ENCODE data around the gene CLCA1.

Gene CLCA1

DNA sequence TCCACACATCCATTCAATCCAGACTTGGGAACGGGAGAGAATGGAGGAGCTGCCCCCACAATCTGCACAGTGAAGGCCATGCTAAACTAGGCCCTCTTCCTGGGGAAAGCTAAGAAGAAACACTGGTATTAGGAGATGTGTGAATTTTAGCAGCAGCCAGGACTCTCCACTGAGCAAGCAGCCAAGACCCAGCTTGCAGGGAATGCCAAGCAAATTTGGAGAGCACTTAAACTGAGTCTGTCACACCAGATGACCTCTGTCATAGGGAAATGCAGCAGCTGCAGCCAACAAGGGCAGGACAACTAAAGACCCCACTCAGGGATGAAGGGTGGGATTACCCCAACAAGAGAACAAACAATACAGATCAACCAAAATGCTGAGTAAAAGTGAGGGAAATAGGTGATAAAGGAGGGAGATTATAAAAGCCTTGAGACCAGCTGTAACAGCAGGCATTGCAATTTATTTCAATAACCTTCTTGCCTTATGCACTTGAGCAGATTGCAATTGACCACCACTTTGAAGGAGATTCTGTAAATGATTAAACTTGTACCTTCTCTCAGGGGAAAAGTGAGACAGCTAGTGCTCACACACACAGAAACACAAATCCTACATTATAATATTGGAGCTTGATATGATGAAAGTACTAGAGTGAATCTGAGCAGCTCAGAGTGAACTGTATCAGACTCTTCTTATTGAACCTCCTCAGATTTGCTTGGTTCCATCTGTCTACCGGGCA, 2.5 kb upstream of the CLCA1 start:
- no peak for DNase-seq

DNA sequence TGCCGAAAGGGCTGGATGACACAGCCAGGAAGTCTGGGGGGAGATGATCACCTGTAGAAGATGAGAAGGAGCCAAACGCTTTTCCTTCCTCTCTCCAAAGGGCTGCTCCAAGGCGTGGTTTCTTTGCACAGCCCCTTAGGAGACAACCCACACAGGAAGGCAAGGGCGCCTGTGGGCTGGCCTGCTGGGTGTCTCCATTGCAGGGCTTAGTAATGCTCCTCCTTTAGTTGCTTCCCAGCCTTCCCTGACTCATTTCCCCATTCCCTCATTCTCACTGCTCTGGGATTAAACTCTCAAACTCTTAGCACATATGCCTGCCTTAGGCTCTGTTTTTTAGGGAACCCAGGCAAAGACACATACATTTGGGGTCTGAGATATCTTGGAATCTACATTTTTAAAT, 1.7 kb upstream of the CLCA1 start:
- DNase-seq = no peak

DNA sequence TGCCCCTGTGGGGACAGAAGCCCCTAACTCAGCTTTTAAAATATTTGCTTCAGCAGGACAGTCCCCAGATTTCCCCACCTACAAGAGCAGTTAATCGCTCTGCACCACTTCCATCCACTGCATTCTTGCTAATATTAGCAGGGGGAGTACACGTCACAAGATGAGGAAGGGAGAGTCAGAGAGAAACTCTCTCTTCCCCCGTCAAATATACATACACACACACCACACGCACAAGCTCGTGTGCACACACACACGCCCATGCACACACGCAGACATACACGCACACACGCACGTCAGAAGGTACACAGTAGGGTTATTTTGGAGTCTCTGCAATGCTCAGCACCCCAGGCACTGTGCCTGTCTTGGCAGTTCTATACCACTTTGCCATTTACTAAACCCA, 2.1 kb downstream of the CLCA1 start:
- DNase-seq = no peak

DNA sequence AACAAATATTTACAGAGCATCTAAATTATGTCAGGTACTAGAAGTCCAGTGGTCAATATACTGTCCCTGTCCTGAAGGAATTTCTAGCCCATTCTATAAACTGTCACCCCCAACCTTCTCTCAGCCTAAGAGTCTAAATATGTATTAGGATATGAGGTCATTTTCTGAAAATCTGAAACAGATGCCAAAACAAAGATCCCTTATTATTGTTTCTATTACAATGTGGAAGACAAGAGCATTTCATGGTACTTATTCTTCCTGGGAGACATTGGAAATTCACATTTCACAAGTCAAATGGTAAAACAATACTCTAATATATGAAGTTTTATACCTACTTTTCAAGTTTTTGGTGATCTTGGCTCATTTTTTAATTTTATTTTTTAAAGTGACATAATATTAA, 2.6 kb downstream of the CLCA1 start:
- DNase-seq = no peak

DNA sequence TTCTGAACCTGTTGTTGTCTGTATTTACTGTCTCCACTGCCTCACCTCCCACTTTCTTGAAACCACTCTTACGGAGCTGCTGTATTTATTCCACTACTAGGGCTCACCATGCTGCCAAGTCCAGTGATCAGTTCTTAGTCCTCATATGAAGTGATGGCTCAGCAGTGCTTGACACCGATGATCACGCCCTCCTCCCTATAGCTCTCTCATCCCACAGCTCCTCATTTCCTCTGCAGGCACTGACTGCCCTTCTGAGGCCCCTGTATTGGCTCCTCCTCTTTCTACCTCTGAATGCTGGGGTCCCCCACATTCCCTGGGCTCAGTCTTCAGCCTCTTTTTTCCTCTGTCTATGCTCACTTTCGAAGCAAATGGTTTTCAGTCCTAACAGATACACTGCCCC, 3.4 kb downstream of the CLCA1 start:
- DNase-seq = no peak

DNA sequence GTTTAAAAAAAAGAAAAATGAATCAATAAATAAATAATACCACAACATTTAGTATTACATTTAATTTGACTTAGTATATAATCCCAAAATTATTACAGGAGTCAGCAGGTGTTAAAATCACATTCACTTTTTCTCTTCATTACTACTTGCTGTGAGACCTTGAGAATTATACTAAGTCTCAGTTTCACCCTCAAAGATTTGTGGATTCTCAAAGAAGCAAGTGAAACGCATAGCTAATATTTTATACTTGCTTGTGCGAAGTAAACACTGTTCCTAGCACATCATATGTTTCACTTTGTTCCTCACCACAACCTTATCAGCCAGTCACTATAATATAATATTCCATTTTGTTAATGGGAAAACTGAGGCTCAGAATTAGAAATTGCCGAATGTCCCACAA, 4.0 kb downstream of the CLCA1 start:
- DNase-seq = no peak

DNA sequence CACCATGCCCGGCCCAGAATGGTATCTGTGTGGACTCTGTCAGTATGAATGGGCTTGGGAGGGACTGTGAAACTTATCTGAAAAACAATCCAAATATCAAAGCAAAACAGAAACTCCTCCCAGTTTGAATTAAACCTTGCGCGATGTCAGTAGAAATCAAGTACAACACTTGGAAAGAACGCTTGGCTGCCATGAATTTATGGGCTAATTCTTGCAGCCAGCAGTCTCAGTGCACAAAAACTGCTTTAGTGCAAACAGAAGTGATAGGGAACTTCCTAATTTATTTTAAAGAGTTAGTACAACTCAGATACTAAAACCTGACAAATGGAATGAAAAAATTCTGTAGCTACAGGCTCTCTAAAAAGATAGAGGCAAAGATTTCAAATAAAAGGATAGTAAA, 8.5 kb downstream of the CLCA1 start:
- no peak for DNase-seq

DNA sequence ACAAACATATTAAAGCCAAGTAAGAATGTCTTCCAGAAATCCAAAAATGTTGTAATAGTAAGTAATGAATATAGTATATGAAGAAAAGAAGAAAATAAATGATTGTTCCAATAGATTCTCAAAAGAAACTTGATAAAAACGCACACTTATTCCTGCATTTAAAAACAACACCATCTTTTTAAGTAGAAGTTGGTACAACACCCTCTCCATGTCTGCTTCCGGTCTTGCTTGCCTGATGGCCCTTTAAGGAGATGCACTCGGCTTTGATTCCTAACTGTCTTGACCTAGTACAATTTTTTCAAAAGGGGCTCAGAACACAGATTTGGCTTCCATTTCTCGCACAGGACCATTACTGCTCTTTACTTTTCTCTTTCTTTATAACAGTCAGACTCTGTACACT, 9.0 kb downstream of the CLCA1 start:
- DNase-seq = no peak

DNA sequence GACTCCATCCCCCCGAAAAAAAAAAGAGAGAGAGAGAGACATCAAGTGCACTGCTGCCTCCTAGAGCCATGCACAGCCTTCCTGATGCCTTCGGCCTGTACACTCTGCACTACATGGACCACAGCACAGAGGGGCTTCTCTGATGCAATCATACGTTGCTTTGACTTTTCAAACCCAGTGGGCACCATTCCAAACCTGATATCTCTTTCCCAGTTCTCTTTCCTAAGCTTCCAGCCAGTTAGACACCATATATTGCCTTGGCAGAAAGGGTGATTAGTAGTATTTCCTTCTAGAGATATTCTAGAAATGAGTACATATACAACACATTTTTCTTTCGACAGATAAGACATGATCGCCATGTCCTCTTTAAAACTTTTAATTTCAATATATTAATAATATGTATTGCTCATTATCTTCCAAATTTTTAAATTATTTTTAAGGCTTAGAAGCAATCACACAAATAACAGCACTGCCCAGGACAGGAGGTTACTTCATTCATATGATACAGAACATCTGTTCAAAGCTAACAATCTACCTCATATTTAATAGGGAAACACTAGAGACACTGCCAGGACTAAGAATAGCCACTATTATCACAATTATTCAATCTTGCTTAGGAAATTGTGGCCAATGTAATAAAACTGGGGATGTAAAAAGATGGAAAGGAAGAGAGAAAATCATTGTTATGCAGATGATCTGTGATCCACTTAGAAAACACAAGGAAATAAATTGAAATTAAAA, 9.9 kb downstream of the CLCA1 start:
- DNase-seq = no peak

DNA sequence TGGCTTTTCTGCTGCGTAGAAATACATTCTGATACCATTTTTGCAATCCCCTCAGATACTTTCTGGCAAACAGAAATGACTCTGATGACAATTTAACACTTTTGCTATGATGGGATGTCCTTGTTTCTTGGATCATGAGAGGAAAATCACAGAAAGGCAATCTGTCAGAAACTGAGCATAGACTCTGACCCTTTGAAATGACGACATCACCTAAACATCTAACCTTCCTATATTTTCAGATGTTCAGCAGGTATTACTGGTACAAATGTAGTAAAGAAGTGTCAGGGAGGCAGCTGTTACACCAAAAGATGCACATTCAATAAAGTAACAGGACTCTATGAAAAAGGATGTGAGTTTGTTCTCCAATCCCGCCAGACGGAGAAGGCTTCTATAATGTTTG, 13.2 kb downstream of the CLCA1 start:
- no peak for DNase-seq

DNA sequence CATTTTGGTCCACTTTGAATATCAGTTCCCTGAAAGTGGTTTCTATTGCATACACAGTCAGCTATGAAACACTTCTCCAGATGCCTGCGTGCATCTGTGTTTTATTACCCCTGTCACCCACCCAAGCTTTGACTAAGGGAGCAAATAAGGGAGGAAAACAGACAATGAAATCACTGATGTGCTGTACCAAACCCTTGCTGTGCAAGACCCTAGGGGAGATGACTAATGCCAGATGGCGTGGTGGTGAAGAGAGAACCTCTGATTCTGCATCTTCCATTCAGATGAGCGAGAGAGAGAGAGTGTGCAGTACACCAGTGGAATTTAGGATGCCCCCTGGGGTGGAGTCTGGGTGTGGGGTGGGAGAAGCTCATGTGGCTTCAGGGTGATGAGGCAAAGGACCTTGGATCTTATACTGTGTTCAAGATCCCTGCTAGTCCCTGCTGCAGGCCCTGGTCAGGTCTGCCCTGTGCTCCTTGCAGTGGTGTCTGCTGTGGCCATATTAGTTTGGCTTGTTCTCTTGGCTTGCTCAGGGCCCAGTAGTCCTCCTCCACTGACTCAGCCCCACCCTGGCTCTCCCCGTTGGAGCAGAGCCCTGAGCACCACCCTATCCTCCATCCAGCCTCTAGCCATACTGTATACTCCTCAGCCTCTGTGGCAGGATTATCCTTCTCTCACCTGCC, 18.5 kb downstream of the CLCA1 start:
- DNase-seq = no peak

DNA sequence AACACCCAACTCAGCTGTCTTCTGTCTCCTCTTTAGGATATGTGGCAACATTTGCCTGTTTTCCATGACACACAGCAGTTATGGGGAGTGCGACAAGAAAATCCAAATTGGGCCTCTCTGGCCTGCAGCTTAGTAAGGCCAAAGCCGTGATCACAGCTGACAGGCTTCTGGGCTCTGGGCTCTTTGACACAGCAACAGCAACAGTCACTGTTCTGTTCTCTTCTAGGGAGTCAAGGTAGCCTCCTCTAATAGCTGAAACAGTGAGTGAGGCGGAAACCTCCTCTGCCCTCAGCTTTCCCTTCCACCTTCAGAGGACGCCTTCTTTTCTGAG, 19.0 kb downstream of the CLCA1 start:
- no peak for DNase-seq

DNA sequence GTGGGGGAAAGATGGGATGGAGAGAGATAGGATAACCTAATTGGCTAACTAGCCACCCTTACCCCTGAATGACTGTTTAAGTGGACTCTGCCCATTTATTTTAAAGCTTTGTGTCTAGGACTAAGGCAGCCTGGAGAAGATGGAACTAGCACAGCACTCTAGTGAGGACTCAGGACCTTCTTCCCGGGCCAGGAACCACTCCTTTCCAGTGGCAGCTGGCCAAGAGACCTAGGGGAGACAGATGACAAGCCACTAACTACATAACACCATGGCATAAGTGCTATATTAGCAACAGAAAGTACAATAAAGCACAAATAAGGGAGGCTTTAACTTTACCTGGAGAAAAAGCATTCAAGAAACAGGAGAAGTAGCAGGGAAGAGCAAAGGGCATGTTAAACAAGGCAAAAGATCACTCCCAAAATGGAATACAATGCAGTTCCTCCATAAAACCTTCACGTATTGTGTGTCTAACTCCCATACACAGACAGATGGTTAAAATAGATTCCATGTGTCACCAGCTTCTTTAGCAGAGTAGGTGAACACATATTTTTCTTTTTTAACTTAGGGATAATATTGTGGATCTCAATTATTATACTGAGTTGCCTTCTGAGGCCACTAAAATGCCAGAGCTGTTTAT, 20.6 kb downstream of the CLCA1 start:
- DNase-seq = no peak

DNA sequence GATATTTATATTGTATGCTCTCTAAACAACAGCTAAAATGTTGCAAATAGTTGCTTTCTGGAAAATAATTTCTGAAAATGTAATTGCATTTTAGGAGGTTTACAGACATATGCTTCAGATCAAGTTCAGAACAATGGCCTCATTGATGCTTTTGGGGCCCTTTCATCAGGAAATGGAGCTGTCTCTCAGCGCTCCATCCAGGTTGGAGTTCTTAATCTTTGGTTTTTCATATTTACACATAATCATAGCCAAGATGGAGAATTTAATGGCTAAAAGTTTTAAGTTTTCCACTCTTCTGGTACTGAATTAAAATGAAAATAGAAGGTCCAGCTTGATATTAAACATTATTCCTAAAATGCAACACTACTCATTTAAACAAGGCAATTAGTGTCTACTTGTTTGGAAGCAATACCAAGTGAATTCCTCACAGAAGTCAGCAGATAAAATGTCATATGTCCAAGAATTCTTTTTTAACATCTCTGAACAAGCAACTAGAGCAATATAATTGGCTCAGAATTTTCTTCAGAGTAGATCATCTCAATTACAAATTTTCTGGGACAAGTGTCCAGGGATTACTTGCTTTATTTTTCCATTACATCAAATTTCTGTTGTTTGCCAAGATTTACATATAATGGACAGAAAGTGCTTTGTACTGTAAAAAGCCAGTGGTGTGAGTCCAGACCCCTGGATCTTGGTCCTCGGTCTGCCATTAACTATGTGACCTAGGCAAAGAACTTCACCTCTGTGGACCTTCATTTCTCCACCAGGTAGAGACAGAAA, 22.6 kb downstream of the CLCA1 start:
- DNase-seq = no peak

DNA sequence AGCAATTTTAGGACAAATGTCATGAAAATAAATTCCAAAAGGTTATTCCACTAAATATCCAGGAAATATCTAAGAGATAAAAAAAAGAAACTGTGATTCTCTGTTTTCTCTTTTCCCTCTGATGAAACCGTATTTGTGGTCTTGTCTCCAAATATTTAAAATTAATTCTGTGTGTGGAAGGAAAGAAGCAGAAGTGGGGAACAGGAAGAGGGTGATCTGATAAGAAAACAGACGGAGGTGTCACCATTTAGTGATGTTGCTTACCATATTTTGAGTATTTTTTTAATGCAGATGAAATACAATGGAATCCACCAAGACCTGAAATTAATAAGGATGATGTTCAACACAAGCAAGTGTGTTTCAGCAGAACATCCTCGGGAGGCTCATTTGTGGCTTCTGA, 29.6 kb downstream of the CLCA1 start:
- no peak for DNase-seq

DNA sequence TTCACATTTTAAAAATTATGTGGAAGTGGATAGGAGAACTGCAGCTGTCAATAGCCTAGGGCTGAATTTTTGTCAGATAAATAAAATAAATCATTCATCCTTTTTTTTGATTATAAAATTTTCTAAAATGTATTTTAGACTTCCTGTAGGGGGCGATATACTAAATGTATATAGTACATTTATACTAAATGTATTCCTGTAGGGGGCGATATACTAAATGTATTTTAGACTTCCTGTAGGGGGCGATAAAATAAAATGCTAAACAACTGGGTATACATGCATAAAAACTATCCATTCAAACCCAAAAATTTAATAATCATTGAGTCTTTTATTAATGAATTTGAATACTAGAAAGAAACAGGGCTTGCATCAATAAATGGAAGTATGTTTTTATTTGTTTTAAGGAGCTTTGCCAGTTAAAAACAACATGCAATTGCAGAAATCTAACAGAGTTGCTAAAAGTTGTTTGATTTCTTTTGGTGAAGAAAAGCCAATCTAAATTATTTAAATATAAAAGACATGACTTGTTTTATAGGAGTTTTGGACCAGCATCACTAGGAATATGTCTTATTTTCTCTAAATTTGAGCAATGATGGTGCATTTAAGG, 31.4 kb downstream of the CLCA1 start:
- peak in 1 of 2 donors; percentile 85 for DNase-seq

DNA sequence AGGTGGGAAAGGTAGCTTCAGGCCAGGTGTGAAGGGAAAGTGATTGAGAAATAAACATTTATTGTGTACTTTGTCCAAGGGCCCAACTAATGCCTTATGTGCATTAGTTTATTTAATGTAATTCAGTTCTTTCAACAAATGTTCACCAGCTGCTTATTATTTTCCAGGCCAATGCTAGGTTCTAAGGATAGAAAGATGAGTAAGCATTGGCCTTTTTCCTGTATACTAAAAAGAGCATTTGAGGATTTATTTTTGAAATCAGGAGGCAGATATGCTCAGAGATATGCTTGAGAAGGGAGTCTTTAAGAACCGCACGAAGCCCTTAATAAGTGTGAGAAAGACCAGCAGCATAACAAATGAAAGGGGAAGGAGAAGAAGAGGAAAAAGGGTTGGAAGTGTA, 32.0 kb downstream of the CLCA1 start:
- DNase-seq = no peak

DNA sequence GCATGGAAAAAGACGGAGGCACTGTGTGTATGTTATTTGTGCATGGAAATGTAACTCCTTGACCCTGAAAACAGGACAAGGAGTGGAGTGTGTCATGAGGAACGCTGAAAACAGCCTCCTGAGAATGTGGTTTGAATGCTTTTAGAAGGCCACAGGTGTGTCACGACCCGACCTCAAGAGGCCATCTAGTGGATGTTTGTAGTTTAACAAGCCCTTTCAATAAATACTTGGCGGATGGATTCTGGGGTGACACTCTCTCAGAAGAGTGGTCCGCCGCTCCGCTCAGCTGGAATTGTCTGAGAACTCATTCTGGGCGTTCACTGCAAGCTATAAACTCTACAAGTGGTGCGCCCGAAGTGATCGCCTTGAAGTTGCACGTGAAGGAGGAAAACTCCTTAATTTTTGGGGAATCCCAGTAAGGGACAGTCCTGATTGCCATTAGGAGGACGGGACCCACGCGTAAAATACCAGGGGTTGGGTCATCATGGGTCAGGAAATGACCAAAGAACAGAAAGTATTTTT, 33.5 kb downstream of the CLCA1 start:
- peak; percentile 55 to 77 for DNase-seq

DNA sequence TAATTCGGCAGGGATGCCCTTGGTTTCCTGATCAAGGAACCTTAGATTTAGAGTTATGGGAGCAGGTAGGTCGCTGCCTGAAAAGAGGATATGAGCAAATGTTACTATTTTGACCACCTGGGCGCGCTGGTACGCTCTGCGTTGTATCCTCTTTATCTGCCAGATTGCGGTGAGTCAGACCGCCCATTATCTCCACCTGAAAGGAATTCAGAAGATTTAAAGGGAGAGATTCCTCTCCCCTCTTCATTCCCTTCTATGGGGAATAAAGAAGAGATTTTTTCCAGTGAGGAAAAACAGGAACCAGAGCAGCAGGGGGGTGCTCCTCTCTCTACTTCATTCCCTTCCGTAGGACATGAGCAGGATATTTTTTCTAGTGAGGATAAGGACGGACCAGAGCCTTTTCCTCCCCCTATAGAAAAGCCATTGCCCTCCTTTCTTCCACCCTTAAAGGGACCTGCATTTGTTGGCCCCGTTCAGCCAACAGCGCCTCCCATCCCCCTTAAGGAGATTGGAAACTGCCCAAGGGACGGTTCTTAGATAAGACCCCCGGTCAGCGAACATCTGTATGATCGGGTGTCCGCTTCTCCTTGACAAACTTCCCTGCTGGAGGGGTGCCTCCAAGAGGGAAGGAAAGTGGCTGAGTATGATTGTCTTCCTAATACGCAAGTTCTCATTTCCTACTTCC, 34.1 kb downstream of the CLCA1 start:
- DNase-seq = peak in 1 of 2 donors; percentile 17

DNA sequence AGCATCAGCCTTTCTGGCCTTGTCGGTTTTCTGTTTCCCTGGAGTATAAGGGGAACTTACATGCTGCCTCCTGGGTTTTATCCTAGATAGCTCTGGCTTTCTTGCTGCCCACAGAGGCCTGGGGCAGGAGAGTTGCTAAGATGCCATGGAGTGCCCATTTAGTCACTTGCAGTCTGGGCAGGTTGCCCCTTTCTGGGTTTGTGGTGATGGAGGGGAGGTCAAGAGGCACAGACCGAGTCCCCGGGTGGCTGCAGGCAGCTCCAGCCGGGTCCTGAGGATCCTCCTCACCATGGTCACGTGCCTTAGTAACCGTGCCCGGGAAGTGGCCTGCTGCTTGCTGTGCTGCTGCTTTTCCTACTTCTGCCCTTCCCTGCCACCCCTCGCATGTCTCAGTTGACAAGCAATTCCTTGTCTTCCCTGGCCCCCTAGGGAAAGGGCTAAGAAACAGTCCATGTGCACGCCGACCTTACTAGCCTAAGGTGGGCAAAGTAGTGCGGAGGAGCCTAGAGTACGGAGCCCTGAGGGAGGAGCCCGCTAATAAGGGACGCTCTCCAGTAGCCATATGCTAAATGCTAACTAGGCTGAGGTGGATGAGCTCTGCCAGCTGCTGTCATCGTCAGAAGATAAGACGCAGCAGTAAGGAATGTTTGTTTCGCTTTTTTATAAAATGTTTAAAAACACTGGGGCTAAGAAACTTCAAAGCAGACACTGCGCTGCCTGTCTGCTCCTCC, 34.8 kb downstream of the CLCA1 start:
- DNase-seq = no peak

DNA sequence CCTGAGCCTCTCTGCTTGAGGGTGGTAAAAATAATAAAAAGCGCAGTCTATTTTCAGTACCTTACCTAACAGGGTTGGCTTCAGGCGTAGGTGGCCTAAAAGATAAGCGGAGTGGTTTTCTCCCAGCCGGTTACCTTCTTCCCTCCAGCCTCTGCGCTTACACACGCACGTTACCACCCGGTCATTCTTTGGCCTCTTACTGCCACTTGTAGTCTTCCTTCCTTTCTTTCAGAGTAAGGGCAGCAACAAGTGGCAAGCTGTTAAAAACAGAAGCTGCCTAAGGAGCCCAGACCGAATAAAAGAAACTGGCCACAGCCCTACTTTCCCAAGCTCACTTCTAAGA, 35.4 kb downstream of the CLCA1 start:
- no peak for DNase-seq

Measured in CD4-positive, alpha-beta T cell treated with Interleukin-4 for 1 hour (primary cell).